ENCODE results near the gene ZNF385B.

- TF ChIP-seq CTCF (IDR thresholded peaks at IDR 0.05) (no peak), POLR2A (IDR thresholded peaks at IDR 0.05) (no peak)
These were observed 406.8 kb downstream of the ZNF385B start for GRCh38 chr2:179454443-179455171.

All from heart left ventricle (tissue), 13 donors.